Measurements from ENCODE around the gene ADAMTS9.

The ADAMTS9 gene

DNA sequence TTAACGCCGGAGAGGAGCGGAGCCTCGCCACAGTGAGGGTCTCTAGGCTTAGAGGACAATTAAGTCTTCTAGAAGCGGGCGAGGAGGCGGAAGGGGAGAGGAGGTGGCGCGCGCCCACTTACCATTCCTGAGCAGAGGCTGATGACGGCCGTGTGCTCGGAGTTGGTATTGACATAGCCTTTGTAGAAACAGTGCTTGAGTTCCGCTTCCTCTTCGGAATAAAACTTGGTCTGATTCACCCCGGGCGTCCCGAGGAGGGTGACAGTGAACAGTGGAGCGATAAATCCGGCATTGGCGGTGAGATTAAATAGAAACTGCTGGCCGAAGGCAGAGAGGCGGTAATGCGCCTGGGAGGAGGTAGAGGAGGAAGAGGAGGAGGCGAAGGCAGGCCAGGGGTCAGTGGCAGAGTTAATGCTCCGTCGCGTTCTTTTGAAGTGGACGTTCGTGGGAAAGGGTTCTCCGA, 1.3 kb downstream of the ADAMTS9 start:
- no peak for DNase-seq (ENCODE audit: low read depth in 3 of 3)

DNA sequence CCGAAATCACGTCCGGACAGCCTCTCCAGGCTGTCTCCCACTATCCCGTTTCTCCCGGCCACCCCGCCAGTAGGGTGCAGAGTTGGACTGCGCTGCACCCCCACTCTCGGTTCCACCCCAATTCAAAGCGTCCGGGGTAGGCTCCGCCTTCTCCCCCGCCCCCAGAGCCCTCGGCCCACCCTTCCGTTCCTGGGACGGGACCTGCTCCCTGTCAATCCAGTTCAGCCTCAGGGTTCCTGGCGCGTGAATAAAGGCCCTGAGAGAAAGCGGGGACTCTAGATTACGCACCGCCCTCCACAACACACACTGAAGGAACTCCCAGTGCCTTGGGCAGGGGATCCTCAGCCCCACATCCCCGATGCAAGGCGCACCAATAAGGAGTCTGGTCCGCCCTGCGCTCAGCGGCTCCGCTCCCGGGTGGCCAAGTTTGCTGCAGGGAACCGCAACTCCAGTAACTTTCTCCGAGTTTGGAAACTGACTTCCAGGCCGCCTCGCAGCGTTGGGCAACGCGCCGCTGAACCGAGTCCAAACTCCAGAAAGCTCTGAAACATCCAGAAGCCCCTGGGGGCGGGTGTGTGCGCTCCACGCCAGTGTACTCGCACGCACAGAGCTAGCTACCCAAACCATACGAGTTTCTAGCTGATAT, 1.9 kb downstream of the ADAMTS9 start:
- DNase-seq (ENCODE audit: low read depth in 3 of 3): no peak

DNA sequence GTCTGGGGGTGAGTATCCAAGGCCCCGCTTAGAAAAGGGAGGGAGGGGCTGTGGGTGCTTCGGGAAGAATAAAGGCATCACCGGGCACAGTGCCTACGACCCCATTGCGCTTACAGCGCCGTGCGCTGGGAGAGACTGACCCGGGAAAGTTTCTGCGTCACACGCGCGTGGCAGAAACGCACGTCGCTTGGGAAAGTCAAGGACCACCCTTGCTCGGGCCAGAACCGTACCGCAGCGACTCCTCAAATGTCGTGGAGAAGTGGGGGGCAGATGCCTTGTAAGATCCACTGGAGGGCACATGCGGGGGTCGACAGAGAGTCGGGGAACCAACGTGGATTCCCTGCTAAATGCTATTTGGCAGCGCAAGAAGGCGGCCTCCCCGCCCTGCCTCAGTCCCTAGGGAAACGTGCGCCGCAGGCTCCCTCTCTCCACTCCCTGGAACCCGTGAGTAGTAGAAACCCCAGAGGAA, 2.4 kb downstream of the ADAMTS9 start:
- no peak for DNase-seq (ENCODE audit: low read depth in 3 of 3)

DNA sequence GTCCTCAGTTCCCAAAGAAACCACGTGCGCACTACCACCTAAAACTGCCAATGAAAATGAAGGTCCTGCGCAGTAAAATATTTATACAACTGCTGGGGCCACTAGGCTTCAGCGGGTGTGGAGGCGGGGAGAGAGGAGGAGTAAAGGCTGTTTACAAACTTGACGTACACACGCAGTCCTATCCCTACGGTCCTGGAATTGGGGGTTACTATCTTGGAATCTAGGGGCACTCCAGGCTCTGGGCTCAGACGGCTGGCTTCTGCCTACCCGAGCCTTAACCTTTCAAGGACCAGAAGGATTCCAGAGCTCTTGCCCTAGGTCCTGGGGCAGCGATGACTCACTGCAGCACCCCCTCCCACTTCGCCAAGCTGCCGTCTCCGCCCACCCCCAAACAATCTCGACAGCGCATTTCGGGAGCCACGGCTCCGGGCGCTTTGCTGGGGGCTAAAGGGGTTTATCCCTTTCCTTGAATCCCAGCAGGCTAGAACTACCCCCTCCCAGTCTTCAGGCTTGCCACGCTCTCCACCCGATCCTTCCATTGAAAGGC, 3.0 kb downstream of the ADAMTS9 start:
- no peak for DNase-seq (ENCODE audit: low read depth in 3 of 3)

DNA sequence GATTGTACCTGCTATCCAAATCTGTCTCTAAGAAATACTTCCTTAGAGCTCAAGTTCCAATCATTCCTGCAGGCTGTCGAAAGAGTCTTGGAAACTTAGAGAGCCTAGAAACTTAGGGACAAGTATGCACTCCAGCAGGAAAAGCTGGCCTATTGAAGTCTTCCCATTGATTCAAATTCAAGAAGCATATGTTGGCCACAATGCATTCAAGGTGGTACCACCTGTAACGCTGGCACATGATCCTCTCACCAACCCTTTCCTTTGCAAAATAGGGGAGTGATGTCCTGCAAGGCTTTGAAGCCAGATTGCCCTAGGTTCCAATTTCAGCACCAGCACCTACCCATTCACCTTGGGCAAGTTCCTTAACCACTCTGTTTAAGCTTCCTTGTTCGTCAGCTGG, 6.0 kb downstream of the ADAMTS9 start:
- no peak for DNase-seq (ENCODE audit: low read depth in 3 of 3)

DNA sequence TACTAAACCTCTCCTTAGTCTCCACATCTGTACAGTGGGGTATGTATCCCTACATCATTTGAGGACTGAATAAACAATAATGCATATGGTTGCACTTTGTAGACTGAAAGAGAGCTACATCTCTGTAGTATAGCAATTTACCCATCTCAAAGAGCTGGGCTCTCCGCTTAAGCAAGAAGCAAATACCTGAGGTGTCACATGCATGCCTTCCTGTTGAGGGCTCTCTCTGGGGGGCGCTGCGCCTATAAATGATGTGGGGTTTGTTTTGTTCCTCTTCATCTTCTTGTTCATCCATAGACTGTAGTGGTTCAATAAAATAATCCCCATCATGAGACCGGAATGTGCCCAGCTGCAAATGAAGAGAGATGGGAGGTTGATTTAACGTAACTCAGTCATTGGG, 6.8 kb downstream of the ADAMTS9 start:
- no peak for DNase-seq (ENCODE audit: low read depth in 3 of 3)

DNA sequence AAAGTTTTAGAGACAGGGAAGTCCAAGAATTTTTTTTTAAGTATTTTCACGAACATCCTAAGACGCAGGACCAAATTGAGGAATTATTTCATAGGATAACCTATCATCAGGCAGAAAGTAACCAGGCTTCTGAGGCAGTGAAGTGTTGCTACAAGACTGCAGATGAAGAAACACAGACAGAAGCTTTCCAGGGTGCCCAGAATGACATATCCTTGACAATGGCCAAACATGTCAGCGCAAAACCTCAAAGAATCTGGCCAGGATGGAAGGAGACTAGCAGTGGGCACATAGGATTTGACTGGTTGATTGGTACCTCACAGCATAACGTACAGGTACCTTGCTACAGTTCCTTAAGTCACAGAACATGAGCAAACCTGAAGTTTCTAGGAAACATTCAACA, 7.5 kb downstream of the ADAMTS9 start:
- no peak for DNase-seq (ENCODE audit: low read depth in 3 of 3)

DNA sequence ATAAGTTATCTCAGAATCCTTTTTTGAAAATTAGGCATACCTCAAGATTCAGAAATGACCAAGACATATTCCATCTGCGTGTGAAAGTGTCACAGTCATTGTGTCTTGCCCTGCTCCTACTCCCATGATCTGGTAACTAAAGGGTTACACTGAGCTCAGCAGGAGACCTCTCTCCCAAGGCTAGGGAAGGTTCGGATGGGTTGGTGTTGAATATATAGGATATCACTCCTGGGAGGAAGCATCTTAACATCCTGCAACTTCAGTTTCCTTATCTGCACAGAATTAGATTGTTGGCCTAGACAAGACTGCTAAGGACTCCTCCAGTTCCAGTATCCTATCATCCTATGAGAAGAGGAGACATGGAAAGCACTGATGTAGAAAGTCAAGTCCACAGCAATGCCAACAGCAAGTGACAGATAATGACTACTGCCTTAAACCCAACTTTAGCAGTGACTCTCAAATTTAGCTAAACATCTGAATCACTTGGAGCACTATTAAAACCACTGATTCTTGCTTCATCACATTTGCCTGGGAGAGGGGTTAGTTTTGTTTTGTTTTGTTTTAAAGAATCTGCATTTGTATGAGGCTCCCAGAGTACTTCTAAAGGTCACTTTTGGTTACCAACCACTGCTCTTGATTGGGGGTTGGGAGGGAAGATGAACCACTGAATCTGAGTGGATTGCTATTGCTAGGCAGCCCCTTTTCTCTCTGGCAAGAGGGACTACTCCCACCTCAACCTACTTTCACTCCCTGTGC, 9.7 kb downstream of the ADAMTS9 start:
- DNase-seq (ENCODE audit: low read depth in 3 of 3): no peak

DNA sequence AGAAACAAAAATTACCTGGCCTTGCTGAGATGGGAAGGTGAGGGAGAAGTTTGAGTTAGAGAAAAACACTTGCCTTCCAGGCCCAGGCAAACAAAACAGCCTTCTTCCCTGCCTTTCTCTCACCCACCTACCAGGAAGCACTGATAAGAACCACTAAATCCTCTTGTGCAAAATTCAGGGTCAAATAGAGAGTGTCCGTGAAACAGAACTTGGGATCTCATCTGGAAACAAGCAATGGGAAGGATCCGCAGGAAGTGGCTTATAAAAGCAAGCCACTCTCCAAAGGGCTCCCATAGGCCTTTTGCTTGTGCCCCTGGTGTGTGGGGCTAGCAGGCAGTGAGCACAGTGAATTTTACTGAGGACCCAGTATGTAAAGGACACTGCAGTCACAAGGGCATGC, 11.0 kb downstream of the ADAMTS9 start:
- DNase-seq (ENCODE audit: low read depth in 3 of 3): no peak

DNA sequence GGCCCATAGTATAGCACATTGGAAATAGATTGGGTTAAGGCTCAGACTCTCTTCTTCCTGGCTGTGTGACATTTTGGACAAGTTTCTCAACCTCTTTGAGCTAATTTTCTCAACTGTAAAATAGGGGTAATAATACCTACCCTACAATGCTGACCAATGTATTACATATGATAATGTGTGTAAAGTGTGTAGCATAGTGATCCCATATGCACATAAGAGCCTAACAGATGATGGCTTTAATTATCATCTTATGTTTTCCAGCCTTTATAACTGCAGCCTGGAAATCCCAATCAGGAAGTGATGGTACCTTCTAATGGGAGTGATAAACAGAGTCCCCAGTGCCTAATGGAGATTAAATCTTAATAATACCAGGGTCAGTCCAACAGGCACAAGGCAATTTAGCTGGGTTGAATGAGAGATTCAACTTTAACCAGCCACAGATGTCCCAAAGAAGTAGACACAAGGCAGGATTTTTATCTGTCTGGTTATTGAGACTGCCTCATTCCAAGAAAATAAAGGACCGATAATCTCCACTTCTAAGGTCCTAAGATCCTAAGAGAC, 12.0 kb downstream of the ADAMTS9 start:
- no peak for DNase-seq (ENCODE audit: low read depth in 3 of 3)

DNA sequence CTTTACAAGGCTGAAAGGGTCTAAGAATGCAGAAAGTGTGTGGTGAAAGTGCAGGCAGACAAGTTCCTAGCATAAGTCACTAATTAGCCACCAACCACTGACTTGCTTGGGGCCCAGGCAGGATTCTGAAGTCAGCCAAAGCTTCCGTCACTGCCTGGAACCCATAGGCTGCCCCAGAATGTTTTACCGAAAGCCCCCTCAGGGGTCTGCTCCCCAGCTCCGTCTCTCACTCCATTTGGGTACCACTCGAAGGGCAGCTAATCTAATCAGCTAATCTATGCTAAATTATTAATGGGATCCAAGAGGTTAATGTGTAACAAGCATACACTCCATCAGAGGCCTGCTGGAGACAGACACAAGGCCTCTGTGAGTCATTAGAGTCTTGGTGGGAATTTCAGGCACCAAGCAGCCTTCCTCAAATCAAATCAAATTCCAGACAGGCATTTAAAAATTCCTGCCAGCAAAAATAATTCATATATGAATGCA, 13.2 kb downstream of the ADAMTS9 start:
- DNase-seq (ENCODE audit: low read depth in 3 of 3): no peak

DNA sequence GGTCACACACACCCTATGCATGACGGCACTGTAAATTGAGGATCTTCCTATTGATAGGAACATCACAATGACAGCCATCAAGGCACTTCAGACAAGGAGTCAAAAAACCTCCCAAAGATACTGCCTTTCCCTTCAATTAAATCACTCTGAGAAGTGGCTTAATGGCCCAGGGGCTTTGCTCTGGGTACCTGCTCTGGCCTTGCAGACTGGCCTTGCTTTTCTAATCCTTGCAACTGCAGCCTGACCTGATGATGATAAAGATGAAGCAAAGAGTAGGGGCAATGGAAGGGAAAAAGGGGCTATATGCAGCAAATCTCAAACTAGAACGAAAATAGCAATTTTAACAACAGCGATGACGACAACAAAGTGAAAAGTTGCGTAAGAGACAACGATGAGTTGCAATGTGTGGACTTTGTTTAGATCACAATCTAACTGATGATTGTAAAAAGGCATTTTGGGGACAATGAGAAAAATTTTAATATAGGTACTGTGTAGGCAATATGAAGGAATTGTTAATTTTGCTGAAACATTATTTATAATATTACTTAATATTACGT, 14.6 kb downstream of the ADAMTS9 start:
- DNase-seq (ENCODE audit: low read depth in 3 of 3): no peak

DNA sequence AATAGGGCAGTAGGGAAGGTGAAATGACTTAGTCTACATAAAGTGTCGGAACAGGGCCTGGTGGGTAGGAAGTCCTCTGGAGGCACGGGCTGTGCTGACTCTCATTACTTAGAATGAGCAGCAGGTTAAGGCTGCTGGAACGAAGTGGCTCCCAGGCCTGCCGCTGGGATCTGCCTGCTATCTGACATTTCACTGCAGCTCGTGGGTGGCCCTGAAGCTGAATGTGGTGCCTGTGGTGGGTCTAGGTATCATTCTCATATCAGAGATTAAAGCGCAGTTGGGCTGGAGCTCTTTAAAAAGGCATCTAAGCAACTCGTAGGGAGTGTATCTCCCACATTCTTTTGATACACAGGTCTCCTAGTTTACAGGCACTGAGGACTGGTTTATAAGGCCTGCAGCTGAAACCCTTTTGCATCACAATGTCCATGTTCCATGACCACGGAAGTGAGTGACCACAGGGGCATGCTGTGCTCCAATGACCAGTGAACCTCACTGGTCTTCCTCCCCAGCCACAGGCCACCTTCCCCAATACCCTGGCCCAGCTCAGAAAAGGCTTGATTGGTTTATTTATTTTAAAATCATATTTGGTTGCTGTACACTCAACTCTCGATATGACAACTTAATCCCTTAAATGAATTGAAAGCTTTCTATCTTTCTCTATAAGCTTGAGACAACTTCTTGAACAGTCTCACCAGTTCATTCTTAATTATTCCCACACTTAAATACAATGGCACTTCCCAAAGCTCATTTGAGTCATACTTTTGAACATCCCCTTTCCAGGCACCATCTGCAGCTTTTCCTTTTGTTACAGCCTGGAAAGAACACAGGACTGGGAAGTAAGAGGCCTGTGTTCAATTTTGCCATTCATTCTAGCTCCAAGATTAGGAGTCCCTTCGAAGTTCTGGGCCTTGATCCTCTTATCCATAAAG, 19.0 kb downstream of the ADAMTS9 start:
- DNase-seq (ENCODE audit: low read depth in 3 of 3): no peak

DNA sequence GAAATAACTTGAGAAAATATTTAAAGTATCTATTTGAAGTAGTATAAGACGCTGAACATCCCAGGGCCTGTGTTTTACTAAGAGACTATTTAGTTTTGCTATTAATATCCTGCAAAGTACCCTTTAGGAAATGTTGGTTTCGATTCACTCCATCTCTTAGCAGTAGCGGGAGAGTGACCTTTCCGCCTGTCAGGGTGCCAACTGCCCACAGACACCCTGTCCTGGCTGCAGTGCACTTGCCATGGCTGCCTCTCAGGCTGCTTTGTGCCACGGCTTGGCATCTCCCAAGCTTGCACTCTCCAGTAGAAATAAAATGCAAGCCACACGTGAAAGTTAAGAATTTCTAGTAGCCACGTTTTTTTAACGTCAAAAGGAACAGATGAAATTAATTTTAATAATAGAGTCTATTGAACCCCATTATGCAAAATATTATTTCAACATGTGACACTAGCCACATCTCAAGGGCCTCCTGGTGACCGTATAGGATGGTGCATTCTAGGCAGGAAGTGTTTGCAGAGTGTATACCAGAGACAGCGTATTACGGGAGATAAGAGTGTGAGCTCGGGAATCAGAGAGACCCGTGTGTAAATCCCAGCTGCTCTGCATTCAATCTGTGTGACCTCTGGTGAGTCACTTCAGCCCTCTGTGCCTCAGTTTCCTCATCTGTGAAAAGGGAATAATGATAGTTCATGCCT, 19.8 kb downstream of the ADAMTS9 start:
- DNase-seq (ENCODE audit: low read depth in 3 of 3): no peak

DNA sequence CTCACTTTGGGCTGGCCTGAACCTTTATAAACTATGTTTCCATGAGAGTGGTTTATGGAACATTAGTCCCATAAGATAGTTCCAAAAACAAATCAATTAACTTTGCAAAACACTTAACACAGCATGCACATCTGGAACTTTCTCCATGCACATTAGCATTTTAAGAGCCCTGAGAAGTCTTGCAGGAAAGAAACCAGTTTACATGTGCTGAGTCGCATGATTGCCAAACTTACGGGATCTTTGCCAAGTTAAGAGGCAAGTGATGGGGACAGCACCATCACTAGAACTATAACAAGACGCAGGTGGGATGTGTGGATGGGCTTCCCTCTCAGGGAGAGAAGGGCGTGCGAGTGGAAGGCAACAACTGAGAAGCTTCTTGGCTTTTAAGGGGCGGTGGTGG, 20.7 kb downstream of the ADAMTS9 start:
- DNase-seq (ENCODE audit: low read depth in 3 of 3): no peak

DNA sequence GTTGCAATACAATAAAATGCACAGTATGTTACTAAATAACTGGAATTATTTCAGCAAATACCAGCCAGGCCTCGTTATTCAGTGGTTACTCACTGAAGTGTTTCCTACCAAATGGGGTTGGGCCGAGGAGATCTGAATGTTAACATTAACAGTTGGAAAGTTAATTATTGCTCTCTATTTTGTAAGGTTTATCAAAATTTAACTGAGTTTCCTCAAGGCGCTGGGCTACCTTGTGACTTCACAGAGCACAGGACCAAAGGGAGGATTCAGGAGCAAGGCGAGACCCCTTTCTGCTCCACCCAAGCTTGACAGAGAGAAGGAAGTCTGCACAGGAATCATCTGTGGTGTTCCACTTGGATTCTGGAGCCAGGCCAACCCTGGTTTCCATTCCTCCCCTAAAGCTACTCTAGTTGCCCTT, 21.6 kb downstream of the ADAMTS9 start:
- DNase-seq (ENCODE audit: low read depth in 3 of 3): no peak

DNA sequence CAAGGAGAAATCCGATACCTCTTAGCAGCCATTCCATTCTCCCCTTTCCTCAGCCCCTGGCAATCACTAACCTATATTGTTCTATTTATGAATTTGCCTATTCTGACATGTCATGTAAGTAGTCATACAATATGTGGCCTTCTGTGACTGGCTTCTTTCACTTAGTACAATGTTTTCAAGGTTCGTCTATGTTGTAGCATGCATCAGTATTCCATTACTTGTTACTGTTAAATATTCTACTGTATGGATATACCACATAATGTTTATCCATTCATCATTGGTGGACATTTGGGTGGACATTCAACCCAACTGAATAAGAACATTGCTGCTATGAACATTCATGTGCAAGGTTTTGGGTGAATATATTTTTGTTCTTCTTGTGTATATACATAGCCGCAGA, 23.4 kb downstream of the ADAMTS9 start:
- DNase-seq (ENCODE audit: low read depth in 3 of 3): no peak

DNA sequence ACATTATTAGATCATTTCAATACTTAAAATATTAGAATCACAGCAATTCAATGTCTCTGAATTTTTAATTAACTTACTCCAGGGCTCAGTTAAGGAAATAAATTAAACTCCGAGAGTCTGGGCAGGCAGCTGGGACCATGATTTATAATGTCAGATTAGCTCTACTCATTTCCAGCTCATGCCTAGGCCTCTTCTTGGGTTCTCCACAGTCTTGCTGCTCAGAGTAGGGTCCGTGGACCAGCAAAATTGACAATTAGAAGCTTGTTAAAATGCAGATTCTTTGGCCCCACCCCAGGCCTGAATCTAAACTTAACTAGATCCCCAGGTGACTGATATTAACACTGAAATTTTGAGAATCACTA, 28.2 kb downstream of the ADAMTS9 start:
- no peak for DNase-seq (ENCODE audit: low read depth in 3 of 3)

DNA sequence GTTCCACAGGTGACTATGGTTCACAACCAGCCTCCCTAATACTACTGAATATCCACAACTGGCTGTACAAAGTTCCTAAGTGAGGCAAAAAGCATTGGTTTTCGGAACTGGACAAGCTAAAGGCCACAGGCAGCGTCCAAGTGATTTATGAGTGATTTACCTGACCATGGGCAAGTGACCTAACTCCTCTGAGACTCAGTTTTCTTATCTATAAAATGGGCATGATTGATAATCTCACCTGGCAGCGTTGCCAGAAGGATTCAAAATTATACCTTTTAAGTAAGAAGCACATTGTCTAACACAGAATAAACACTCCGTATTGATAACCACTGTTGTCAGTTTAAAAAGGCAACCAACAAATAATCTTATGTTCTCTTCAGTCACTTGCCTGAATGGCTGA, 29.8 kb downstream of the ADAMTS9 start:
- DNase-seq (ENCODE audit: low read depth in 3 of 3): no peak

DNA sequence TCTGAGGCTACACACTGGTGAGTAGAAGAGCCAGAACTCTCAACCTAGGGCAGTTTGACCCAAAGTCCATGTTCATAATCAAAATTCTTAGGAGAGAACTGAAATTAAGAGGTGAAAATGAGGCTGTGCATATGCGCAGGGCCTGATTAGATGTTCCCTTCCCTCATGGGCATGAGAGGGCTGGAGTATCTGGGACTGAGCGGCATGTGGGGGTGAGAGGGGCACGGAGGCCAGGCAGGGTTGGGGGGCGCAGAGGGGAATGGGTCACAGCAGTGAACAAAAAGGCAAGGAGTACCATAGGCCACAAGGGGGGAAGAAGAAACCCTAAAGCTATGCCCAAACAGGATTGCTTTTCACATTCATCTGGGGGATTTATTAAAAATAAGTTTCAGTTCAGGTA, 31.3 kb downstream of the ADAMTS9 start:
- no peak for DNase-seq (ENCODE audit: low read depth in 3 of 3)

DNA sequence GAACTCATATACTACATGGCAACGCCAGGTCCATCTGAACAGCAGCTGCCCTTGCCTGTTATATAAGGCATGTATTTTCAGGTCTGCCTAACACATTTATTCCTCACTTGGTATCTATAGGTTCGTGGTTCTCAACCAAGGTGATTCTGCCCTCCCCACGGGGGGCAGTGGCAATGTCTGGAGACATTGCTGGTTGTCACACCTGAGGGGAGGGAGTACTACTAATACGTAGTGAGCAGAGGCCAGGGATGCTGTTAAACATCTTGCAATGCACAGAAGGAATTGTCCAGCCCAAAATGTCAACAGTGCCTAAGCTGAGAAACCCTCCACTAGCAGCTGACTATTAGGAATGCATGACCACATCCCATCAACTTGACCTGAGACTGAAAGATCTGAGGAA, 32.6 kb downstream of the ADAMTS9 start:
- DNase-seq (ENCODE audit: low read depth in 3 of 3): no peak
